ACHN (cell line): ENCODE results near the gene SUGCT.
A peak's percentile ranks its signal among the peaks of the same experiment; 100 is the strongest.

Source experiments
- DNase-seq: peaks from one replicate; pipeline ENCODE4 v3.0.0-alpha.2; 2015
- in situ Hi-C: cut with HindIII; loops from 2 replicates; pipeline ENCODE4 v1.10.0; 2017; ENCODE audit warnings: low sequenced_read_pairs, low pct_ligation_motif_present, low pct_unique_long_range_greater_than_20kb

The SUGCT gene

DNA sequence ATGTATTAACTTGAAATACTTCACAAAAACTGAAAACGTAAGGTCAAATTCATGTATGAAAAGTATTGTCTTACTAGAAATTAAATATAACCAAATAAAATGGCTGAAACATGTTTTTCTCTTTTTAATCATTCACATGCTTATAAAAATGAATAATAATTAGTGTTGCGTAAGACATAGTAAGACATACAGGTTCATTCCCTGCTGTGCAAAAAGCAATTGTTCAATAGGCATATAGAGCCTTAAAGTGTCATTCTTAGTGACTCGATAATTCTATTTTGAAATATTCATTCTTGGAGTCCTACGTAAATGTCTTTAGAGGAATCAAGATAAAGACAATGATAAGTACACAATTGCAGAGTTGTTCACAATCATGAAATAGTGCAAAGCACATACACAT lies 337.1 kb downstream of the SUGCT start:
- in situ Hi-C loops, result no loop called here
- no peak for DNase-seq

DNA sequence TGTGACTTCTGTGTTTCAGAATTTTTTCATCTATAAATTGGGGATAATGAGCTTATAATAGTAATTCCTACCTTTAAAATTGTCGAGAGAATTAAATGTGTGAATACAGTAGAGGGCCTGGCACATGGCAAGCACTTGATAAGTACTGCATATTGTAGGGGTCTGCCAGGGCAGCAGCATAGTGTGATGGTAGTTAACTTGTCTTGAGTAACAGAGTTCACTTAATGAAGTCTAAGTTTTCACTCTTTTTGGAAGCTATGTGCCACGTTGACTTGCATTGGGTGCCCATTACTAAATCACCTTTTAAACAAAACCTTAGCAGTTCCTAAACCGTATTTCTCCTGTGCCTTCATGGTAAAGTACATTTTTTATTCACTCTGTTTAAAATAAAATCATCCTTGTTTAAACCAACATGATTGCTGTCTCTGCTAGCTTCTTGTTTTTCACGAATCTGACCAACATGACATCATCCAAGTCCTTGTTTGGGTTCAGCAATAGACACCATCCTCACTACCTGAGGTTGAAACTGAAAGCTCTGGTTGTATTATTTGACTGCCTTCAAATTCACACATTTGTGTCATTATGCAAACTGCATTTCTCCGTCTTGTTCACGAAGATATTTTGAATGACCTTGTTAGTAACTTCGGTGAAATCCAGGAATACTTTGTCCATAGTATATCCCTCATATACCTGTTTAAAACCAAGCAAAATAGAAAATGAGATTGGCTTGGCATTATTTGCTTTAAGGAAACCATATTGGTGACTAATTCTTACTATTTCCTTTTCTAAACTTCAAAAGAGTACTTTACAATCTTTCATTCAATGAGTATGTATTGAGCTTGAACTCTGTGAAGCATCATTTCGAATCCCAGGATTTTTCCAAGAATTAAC lies 340.2 kb downstream of the SUGCT start:
- DNase-seq, result no peak
- in situ Hi-C loops, result no loop called here

DNA sequence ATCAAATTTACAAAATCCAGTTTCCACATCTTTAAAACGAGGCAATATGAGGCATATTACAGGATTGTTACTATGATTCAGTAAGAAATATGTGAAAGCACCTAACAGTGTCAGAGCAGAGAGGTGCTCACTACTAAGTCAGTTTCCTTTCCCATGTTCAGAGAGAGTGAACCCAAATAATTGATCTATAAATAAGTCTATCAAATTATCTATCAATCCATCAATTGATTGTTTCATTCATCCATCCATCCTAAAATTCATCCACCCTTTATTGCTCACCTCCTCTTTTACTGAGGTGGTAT lies 340.8 kb downstream of the SUGCT start:
- in situ Hi-C loops, result no loop called here
- no peak for DNase-seq

- in situ Hi-C loops, result no loop called here
- DNase-seq, result no peak
These were observed 342.3 kb downstream of the SUGCT start for GRCh38 chr7:40477094-40477493.

DNA sequence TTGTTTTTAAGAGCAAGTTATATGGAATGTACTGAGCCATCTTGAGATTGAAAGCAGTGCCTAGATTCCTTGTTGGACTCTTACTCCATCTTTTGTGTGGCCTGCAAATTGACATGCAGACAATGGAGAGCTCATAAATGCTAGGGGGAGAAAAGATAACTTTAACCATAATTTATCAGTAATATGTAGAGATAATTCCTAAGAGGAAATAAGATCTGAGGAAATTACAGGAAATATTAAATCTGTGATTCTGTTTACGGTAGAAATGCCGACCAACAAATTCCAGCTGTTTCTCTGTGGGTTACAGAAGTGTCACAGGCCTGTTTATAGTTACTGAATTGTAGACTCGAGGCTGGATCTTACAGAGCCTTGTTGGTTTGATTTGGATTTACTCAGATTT lies 348.0 kb downstream of the SUGCT start:
- in situ Hi-C loops, result no loop called here
- DNase-seq, result no peak

GRCh38 chr7:40483630-40484029 lies 348.8 kb downstream of the SUGCT start:
- in situ Hi-C loops, result no loop called here
- no peak for DNase-seq

DNA sequence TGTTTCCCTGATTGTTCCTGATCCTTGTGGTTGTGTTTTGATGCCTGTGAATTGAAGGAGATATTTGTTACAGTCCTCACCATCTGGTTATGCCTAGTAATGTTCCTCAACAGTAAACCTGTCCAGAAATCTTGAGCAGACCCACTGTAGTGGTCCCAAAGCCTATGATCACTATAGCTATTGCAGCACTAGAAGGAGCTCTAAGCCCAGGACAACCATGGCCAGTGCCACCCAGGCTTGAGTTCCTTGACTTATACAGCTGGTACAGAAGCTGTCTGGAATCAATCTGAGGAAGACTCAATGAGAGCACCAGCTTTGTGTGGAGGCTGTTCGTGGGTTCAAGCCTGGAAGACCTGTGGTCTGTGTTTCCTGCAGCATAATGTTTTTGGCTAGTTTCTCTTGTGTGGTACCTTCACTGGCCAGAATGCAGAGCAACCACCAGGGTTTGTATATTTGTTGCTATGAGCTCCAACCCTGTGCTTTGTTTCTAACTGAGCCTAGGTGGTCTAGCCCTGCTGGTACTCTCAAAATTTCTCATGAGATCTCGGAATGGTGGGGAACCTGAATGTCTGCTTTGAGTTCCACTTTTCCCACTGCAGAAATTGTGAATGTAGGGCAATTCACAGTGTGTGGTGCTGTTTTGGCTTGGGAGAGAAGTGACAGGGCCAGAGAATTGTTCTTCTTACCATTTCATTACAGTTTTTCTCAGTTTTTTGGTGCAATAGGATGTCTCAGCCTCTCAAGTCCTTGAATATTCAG lies 355.2 kb downstream of the SUGCT start:
- in situ Hi-C loops, result no loop called here

GRCh38 chr7:40490603-40490924 lies 355.8 kb downstream of the SUGCT start:
- DNase-seq, result no peak
- in situ Hi-C loops, result no loop called here

More for the DNA sequence above, 355.2 kb downstream of the SUGCT start:
- DNase-seq, result no peak

- DNase-seq, result no peak
- in situ Hi-C loops, result no loop called here
These were observed 358.1 kb downstream of the SUGCT start for GRCh38 chr7:40492946-40493345.

GRCh38 chr7:40493609-40494051 lies 358.8 kb downstream of the SUGCT start:
- no peak for DNase-seq
- in situ Hi-C loops, result no loop called here

DNA sequence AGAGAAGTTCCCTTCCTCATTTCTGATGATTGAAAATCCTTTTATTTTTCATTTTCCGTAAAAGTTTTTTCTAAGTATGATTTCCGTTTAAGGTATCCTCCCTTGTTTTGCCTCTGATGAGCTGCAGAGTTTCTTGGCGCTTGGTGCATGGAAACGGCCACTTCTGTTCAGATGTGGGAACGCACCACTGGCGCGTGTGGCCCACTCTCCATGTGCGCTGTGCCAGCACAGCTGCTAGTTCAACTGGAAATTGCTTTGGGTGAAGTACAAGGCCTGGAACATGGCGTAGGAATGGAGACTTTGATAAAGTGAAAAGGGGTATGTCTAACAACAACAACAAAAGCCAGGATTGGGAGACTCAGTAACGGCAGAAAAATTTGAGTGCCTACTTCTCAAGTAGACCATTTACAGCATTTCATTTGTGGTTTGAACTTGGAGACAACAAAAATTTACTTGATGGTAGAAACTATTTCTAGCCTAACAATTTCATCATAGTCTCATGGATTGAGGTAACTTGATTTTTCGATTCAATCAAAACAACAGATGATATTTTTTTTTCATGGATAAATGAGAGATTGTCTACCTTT lies 364.2 kb downstream of the SUGCT start:
- in situ Hi-C loops, result no loop called here
- DNase-seq, result no peak

DNA sequence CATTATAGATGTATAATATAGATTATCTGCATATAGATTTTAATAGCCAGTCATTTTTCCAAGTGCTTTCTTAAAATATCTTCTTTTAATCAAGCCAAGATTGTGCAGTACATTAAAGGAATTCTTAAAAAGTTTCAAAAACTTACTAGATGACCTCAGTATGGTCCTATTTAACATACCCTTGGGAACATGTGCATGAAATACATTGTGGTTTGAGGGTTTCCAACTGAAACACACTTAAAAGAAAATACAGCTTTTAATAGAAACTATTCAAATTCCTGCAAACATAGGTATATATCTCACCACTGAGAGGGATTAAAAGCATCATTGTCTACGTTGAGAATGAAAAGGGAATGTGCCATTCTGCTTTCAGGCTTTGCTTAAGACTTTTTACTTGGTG lies 364.9 kb downstream of the SUGCT start:
- DNase-seq, result no peak
- in situ Hi-C loops, result no loop called here

- in situ Hi-C loops, result no loop called here
- no peak for DNase-seq
These were observed 365.4 kb downstream of the SUGCT start for GRCh38 chr7:40500219-40500618.

DNA sequence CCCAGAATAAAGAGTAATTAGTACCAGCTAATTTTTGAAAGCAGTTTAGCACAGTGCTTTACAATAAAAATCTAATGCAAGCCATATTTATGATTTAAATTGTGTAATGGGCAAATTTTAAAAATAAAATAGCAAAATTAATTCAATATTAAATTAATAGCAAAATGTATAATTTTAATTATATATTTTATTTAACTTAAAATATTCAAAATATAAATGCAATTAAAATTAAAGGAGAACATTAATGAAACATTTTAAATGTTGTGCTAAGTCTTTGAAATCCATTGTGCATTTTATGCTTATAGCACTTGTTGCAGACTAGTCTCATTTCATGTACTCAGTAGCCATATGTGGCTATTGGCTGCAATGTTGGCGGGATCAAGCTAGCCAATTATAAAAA lies 367.6 kb downstream of the SUGCT start:
- DNase-seq, result no peak
- in situ Hi-C loops, result no loop called here

- in situ Hi-C loops, result no loop called here
- peak; percentile 21 for DNase-seq
These were observed 371.4 kb downstream of the SUGCT start for GRCh38 chr7:40506158-40506557.

- in situ Hi-C loops, result no loop called here
- peak; percentile 35 for DNase-seq
These were observed 372.4 kb downstream of the SUGCT start for GRCh38 chr7:40507166-40507565.

DNA sequence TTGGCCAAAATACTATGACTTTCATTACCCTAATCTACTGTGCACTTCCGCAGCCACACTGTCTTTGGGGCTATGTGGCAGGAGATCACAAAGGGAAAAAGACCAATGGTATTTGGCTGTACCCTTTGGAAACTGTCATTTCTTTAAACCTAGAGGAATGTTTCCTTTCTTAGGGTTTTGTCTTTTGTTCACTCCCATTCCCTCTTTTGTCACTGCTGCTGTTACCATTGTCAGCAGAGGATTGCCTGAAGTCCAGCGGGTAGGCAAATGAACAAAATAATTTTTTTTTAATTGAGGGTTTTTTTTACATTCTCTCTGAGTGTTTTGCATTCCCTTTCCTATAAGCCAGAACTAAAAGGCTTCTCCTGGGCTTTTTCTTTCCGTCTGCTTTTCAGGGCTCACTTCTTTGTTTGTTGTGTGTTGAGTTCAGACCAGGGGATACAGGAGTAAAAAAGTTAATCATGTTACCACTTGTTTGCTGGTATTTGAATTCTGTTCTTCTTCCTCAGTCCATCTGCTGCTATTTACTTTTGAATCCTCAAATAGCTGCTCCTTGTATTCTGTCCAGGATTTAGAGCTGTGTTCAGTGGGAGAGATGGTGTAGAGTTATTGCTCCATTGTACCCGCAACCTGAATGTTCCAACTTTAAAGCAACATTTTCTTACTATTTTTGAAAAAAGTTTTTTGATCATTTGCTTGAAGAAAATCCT lies 374.6 kb downstream of the SUGCT start:
- in situ Hi-C loops, result no loop called here
- DNase-seq, result no peak

GRCh38 chr7:40516376-40516775 lies 381.6 kb downstream of the SUGCT start:
- in situ Hi-C loops, result no loop called here
- DNase-seq, result no peak

GRCh38 chr7:40519009-40519408 lies 384.2 kb downstream of the SUGCT start:
- in situ Hi-C loops, result no loop called here
- no peak for DNase-seq
